Measurements from ENCODE around the gene CEND1.

The CEND1 gene

GRCh38 chr11:827146-827896 is 37.4 kb upstream of the CEND1 start:
- DNase-seq (ENCODE audit: low spot score), result no peak

DNA sequence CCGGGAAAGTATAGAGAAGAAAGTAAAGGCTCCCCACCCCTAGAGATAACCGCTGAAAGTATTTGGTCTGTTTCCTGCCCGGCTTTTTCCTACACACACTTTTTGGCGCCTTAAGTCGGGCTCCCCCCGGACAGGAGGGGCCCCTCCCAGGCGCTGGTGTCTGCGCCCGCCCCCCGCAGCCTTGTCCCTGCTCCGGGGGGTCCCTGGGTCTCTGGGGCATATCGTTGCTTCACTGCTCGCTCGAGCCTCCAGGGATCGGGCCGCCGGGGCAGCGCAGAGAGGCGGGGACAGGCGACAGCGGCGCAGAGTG is 36.9 kb upstream of the CEND1 start:
- DNase-seq (ENCODE audit: low spot score), result no peak

DNA sequence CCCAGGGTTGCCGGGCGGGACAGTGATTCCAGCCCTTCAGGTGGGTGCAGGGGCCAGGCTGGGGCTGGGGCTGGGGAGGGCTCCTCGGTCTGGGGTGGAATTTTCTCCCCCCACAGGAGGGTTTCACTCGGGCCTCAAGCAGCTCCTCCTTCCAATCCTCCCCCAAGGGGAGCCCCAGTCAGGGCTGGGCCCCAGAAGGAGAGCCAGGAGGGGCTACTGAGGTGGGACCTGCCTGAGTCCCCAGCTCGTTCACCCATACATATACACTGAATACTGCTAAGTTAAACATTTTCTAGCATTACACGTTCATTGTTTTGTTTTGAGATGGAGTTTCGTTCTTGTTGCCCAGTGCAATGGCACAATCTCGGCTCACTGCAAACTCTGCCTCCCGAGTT is 36.3 kb upstream of the CEND1 start:
- DNase-seq (ENCODE audit: low spot score), result no peak

- DNase-seq (ENCODE audit: low spot score), result no peak
Observed at GRCh38 chr11:825366-826226, 35.7 kb upstream of the CEND1 start.

DNA sequence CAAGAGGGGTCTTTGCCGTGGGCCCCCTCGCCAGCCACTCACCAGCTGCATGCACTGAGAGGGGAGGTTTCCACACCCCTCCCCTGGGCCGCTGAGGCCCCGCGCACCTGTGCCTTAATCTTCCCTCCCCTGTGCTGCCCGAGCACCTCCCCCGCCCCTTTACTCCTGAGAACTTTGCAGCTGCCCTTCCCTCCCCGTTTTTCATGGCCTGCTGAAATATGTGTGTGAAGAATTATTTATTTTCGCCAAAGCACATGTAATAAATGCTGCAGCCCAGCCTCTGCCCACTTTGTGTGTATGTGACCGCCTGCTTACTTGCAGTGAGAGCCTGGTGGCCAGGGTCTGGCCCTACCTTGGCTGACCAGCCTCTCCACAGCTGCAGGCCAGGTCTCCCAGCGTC is 35.1 kb upstream of the CEND1 start:
- DNase-seq (ENCODE audit: low spot score), result no peak

DNA sequence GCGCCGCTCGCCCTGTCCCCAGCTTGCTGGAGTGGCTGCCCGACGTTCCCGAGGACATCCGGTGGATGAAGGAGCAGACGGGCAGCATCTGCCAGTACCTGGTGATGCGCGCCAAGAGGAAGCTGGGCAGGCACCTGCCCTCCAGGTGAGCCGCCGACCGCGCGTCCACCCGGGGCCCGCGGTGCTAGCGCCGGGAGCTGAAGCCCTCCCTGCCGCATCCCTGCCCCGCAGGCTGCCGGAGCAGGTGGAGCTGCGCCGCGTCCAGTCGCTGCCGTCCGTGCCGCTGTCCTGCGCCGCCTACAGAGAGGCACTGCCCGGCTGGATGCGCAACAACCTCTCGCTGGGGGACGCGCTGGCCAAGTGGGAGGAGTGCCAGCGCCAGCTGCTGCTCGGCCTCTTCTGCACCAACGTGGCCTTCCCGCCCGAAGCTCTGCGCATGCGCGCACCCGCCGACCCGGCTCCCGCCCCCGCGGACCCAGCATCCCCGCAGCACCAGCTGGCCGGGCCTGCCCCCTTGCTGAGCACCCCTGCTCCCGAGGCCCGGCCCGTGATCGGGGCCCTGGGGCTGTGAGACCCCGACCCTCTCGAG is 34.5 kb upstream of the CEND1 start:
- DNase-seq (ENCODE audit: low spot score), result no peak

DNA sequence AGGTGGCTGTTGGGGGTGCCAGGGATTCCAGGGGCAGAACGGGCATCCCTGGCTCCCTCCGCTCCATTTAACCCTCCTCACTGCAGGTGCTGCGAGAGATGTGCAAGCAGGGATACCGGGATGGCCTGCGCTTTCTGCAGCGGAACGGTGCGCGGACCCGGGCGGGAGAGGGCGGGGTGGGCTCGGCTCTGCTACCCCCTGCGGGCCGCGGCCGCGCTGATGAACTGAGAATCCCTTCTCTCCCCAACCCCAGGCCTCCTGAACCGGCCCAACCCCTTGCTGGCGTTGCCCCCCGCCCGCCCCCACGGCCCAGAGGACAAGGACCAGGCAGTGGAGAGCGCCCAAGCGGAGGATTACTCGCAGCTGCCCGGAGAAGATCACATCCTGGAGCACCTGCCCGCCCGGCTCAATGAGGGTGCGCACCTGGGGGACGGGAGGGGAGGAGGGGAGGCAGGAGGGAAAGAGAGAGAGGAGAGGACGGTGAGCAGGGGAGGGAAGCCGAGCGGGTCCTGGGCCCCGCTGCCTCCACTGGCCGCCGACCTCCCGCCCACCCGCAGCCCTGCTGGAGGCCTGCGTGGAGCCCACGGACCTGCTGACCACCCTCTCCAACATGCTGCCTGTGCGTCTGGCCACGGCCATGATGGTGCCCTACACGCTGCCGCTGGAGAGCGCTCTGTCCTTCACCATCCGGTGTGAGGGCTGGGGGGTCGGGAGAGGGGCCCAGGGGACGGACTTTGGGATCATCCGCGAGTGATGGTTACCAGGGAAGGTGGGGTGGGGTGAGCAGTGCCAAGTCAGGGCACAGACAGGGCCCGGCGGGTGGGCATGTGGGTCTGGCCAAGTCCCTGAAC is 33.8 kb upstream of the CEND1 start:
- DNase-seq (ENCODE audit: low spot score), result no peak

DNA sequence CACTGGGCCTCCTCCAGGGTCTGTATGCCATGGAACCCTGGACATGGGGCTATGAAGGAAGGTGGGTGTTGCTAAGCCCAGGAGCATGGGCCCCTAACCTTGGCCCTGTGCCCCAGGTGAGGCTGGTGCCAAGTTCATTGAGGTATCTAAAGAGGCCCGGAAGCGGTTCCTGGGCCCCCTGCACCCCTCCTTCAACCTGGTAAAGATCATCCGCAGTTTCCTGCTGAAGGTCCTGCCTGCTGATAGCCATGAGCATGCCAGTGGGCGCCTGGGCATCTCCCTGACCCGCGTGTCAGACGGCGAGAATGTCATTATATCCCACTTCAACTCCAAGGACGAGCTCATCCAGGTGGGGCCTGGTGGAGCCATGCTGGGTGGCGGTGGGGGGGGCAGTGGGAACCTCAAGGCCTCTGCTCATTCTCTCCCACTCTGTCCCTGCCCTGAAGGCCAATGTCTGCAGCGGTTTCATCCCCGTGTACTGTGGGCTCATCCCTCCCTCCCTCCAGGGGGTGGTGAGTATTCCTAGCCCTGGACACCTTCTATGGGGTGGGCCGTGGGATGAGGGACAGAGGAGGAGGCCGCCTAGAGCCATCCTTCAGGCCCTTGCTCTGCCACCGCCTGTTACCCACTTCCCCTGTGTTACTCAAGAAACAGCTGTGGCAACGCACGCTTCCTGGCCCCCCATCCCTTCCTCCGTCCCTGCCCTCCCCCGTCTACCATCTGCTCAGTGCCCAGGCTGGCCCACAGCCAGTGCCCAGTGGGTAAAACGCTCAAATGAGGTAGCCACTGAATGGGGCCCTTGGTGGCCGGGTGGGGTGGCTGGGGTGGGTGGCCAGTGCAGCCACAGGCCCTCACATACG is 31.9 kb upstream of the CEND1 start:
- DNase-seq (ENCODE audit: low spot score), result no peak

GRCh38 chr11:820655-821511 is 31.0 kb upstream of the CEND1 start:
- DNase-seq (ENCODE audit: low spot score), result no peak

- DNase-seq (ENCODE audit: low spot score), result peak; percentile 94
Observed at GRCh38 chr11:819943-820649, 30.2 kb upstream of the CEND1 start.

GRCh38 chr11:819129-819931 is 29.4 kb upstream of the CEND1 start:
- DNase-seq (ENCODE audit: low spot score), result peak; percentile 91

DNA sequence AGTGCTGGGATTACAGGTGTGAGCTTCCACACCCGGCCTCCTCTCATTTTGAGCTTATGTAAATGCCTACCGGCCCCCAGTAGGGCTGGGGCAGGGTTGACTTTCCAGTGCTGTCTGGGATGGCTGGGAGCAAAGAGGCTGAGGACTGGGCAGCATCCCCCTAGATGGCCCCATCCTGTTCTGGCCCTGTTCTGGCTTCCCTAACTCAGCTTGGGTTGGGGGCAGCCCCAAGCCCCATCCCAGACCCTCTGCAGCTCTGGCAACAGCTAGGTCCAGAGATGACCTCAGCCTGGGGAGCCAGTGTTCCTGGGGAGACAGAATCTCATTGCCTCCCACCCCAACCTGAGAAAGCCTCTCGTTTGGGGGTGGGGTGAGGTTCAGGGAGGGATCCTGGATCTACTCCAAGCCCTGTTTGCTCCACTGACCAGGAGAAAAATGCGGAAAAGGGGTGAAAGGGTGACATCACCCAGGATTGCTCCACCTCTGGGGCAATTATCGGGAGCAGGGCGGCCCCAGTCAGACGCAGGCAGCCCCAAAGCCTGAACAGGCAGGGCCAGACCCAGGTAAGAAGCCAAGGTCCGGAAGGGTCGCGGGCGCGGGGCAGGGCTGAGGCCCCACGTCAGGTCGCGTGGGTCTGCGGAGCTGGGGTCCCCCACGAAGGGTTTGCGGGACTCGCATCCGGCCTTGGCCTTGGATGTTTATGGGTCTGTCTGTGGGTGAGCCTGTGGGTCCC is 28.7 kb upstream of the CEND1 start, which contains the start of gene PNPLA2:
TSS of gene PNPLA2 (plus strand) at position 519 of the 733 bp plus-strand sequence. CDS start 805 bp downstream, outside the sequence.
- DNase-seq (ENCODE audit: low spot score), result no peak

DNA sequence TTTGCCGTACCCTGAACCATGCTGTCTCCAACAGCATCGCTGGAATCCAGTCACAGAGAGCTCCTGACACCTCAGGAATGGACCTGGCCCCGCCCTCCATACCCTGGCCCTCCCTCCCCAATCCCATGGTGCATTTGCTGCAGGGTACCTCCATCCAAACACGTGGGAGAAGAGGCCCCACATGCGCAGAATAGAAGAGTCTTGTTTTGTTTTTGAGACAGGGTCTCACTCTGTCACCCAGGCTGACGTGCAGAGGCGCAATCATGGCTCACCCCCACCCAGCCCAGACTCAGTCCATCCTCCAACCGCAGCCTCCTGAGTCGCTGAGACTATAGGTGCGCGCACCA is 26.5 kb upstream of the CEND1 start:
- no peak for DNase-seq (ENCODE audit: low spot score)

- DNase-seq (ENCODE audit: low spot score), result no peak
Observed at GRCh38 chr11:815675-816432, 26.0 kb upstream of the CEND1 start.

- no peak for DNase-seq (ENCODE audit: low spot score)
Observed at GRCh38 chr11:813456-814096, 23.7 kb upstream of the CEND1 start.

GRCh38 chr11:813072-813455 is 23.2 kb upstream of the CEND1 start:
- no peak for DNase-seq (ENCODE audit: low spot score)

DNA sequence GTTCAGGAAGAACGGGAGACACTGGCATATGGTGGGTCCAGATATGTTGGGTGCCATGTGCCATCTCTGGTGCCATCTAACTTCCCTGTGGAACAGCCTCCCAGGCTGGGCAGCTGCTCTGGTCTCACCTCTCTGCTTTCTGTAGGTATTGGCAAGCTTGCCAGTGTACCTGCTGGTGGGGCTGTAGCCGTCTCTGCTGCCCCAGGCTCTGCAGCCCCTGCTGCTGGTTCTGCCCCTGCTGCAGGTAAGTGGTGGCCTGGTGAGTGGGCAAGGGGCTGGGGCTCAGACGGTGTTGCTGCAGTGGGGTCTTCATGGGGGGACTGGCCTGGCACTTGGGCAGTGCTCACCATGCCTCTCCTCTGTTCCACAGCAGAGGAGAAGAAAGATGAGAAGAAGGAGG is 22.5 kb upstream of the CEND1 start:
- DNase-seq (ENCODE audit: low spot score), result no peak

Data from CD4-positive, alpha-beta T cell treated with Interleukin-15 for 4 hours (primary cell).